ENCODE data around the gene CHD9. TPM values are rescaled to one million over a fixed set of nuclear protein-coding genes. Genes with fewer than 3 reads are reported as not detected.

CHD9 gene
- polyA plus RNA-seq, 3 donors: 53.2 to 65.6 (median 59.2) TPM

- no peak for DNase-seq (ENCODE audit: extremely low read depth in 1 of 11, low read depth in 9 of 11, low spot score in 4 of 11)
Measured at GRCh38 chr16:53087101-53087500, 32.3 kb downstream of the CHD9 start.

GRCh38 chr16:53089434-53090285 is 34.9 kb downstream of the CHD9 start:
- DNase-seq (ENCODE audit: extremely low read depth in 1 of 11, low read depth in 9 of 11, low spot score in 4 of 11): no peak

GRCh38 chr16:53090286-53090590 is 35.4 kb downstream of the CHD9 start:
- DNase-seq (ENCODE audit: extremely low read depth in 1 of 11, low read depth in 9 of 11, low spot score in 4 of 11): no peak

- peak in 4 of 11 donors; percentile 52 to 69 (median 60) for DNase-seq (ENCODE audit: extremely low read depth in 1 of 11, low read depth in 9 of 11, low spot score in 4 of 11)
Measured at GRCh38 chr16:53090591-53091411, 36.0 kb downstream of the CHD9 start.

GRCh38 chr16:53091466-53092211 is 36.8 kb downstream of the CHD9 start:
- DNase-seq (ENCODE audit: extremely low read depth in 1 of 11, low read depth in 9 of 11, low spot score in 4 of 11): peak in 2 of 11 donors; percentile 36 to 61

GRCh38 chr16:53092284-53092683 is 37.5 kb downstream of the CHD9 start:
- DNase-seq (ENCODE audit: extremely low read depth in 1 of 11, low read depth in 9 of 11, low spot score in 4 of 11): no peak

- no peak for DNase-seq (ENCODE audit: extremely low read depth in 1 of 11, low read depth in 9 of 11, low spot score in 4 of 11)
Measured at GRCh38 chr16:53093162-53093744, 38.5 kb downstream of the CHD9 start.

GRCh38 chr16:53094013-53094630 is 39.3 kb downstream of the CHD9 start:
- DNase-seq (ENCODE audit: extremely low read depth in 1 of 11, low read depth in 9 of 11, low spot score in 4 of 11): no peak

GRCh38 chr16:53097190-53097589 is 42.4 kb downstream of the CHD9 start:
- no peak for DNase-seq (ENCODE audit: extremely low read depth in 1 of 11, low read depth in 9 of 11, low spot score in 4 of 11)

GRCh38 chr16:53098526-53099317 is 43.9 kb downstream of the CHD9 start:
- peak in 3 of 11 donors; percentile 46 to 57 (median 49) for DNase-seq (ENCODE audit: extremely low read depth in 1 of 11, low read depth in 9 of 11, low spot score in 4 of 11)

GRCh38 chr16:53099318-53100130 is 44.7 kb downstream of the CHD9 start:
- DNase-seq (ENCODE audit: extremely low read depth in 1 of 11, low read depth in 9 of 11, low spot score in 4 of 11): peak in 8 of 11 donors; percentile 63 to 85 (median 76)

- no peak for DNase-seq (ENCODE audit: extremely low read depth in 1 of 11, low read depth in 9 of 11, low spot score in 4 of 11)
Measured at GRCh38 chr16:53100131-53100748, 45.4 kb downstream of the CHD9 start.

- DNase-seq (ENCODE audit: extremely low read depth in 1 of 11, low read depth in 9 of 11, low spot score in 4 of 11): no peak
Measured at GRCh38 chr16:53100889-53101288, 46.1 kb downstream of the CHD9 start.

GRCh38 chr16:53103811-53104210 is 49.0 kb downstream of the CHD9 start:
- no peak for DNase-seq (ENCODE audit: extremely low read depth in 1 of 11, low read depth in 9 of 11, low spot score in 4 of 11)

- no peak for DNase-seq (ENCODE audit: extremely low read depth in 1 of 11, low read depth in 9 of 11, low spot score in 4 of 11)
Measured at GRCh38 chr16:53105565-53105964, 50.8 kb downstream of the CHD9 start.

GRCh38 chr16:53111078-53111791 is 56.4 kb downstream of the CHD9 start:
- DNase-seq (ENCODE audit: extremely low read depth in 1 of 11, low read depth in 9 of 11, low spot score in 4 of 11): no peak
